ENCODE data around the gene TRIM74.
A peak's percentile ranks its signal among the peaks of the same experiment; 100 is the strongest.
"Not testable (repeated sequence)": the region's sequence is repeated elsewhere in the genome, so short reads cannot be mapped to it uniquely, and the experiment has no call there.

Gene TRIM74

DNA sequence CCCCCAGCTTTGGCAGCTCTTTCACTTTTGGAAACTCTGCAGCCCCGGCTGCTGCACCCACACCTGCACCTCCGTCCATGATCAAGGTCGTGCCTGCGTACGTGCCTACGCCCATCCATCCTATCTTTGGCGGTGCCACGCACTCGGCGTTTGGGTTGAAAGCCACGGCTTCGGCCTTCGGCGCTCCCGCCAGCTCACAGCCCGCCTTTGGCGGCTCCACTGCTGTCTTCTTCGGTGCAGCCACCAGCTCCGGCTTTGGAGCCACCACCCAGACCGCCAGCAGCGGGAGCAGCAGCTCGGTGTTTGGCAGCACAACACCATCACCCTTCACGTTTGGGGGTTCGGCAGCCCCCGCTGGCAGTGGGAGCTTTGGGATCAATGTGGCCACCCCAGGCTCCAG lies 26.3 kb downstream of the TRIM74 start:
- H3K27ac ChIP-seq (ENCODE audit: low read depth, low read length); H3K9me3 ChIP-seq (ENCODE audit: control insufficient read depth in 5 of 5, low read length in 5 of 5); H3K4me1 ChIP-seq (ENCODE audit: control insufficient read depth in 5 of 5, insufficient read depth in 5 of 5, low read length in 5 of 5): not testable (repeated sequence)

DNA sequence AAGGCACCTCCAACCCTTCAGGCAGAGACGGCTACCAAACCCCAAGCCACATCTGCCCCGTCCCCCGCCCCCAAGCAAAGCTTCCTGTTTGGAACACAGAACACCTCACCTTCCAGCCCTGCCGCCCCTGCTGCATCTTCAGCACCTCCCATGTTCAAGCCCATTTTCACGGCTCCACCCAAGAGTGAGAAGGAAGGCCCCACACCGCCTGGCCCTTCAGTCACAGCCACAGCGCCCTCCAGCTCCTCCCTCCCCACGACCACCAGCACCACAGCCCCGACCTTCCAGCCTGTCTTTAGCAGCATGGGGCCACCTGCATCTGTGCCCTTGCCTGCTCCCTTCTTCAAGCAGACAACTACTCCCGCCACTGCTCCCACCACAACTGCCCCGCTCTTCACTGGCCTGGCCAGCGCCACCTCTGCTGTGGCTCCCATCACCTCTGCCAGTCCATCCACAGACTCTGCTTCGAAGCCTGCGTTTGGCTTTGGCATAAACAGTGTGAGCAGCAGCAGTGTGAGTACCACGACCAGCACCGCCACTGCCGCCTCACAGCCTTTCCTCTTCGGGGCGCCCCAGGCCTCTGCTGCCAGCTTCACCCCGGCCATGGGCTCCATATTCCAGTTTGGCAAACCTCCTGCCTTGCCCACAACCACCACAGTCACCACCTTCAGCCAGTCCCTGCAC lies 27.1 kb downstream of the TRIM74 start:
- H3K27ac ChIP-seq (ENCODE audit: low read depth, low read length); H3K4me3 ChIP-seq (ENCODE audit: low read depth in 1 of 5, low read length in 5 of 5); H3K4me1 ChIP-seq (ENCODE audit: control insufficient read depth in 5 of 5, insufficient read depth in 5 of 5, low read length in 5 of 5); H3K9me3 ChIP-seq (ENCODE audit: control insufficient read depth in 5 of 5, low read length in 5 of 5); H3K9ac ChIP-seq (ENCODE audit: low read length in 5 of 5); H3K27me3 ChIP-seq (ENCODE audit: control insufficient read depth in 5 of 5, insufficient read depth in 4 of 5, low read length in 5 of 5): not testable (repeated sequence)
- H3K36me3 ChIP-seq (ENCODE audit: control insufficient read depth in 5 of 5, insufficient read depth in 5 of 5, low read length in 5 of 5): peaks cover 3 to 33% (median 19%) of the 10 kb centered on the region in 5 donors

More for the DNA sequence above, 26.3 kb downstream of the TRIM74 start:
- not testable (repeated sequence) for H3K9ac ChIP-seq (ENCODE audit: low read length in 5 of 5); H3K4me3 ChIP-seq (ENCODE audit: low read depth in 1 of 5, low read length in 5 of 5); H3K27me3 ChIP-seq (ENCODE audit: control insufficient read depth in 5 of 5, insufficient read depth in 4 of 5, low read length in 5 of 5)
- peaks cover 3 to 31% (median 19%) of the 10 kb centered on the region in 5 donors for H3K36me3 ChIP-seq (ENCODE audit: control insufficient read depth in 5 of 5, insufficient read depth in 5 of 5, low read length in 5 of 5)

DNA sequence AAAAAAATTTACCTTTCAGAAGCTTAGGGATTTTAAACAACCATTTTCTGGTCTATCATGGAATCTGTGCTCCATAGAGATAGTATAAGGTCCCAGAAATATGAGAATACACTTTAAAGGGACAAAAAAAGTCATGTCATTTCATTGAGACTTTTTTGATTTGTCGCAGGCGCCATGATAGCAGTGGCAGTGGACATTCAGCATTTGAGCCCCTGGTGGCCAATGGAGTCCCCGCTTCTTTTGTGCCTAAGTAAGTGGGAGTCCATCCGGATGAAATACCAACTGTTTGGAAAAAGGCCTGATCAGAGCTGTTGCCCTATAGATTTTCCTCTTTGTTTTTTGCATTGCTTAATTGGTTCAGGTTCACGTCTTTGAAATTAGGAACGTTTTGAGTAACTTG lies 41.0 kb downstream of the TRIM74 start:
- not testable (repeated sequence) for H3K4me3 ChIP-seq (ENCODE audit: low read depth in 1 of 5, low read length in 5 of 5); H3K9ac ChIP-seq (ENCODE audit: low read length in 5 of 5); H3K27me3 ChIP-seq (ENCODE audit: control insufficient read depth in 5 of 5, insufficient read depth in 4 of 5, low read length in 5 of 5); H3K9me3 ChIP-seq (ENCODE audit: control insufficient read depth in 5 of 5, low read length in 5 of 5); H3K27ac ChIP-seq (ENCODE audit: low read depth, low read length)
- Histone ChIP-seq H3K36me3 (ENCODE audit: control insufficient read depth in 5 of 5, insufficient read depth in 5 of 5, low read length in 5 of 5) (peaks cover 19 to 55% (median 51%) of the 10 kb centered on the region in 5 donors), H3K4me1 (ENCODE audit: control insufficient read depth in 5 of 5, insufficient read depth in 5 of 5, low read length in 5 of 5) (peaks cover 0 to 30% (median 22%) of the 10 kb centered on the region in 5 donors)

DNA sequence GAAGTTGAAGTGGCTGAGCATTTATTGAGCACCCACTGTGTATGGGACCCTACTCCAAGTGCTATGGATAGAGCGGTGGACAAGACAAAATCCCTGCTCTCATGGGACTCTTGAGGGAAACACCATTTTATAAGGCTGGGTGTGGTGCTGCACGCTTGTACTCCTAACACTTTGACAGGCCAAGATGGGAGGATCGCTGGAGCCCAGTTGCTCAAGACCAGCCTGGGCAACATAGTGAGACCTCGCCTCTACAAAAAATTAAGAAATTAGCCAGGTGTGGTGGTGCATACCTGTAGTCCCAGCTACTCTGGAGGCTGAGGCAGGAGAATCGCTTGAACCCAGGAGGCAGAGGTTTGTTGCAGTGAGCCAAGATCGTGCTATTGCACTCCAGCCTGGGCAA lies 41.5 kb downstream of the TRIM74 start:
- H3K4me3 ChIP-seq (ENCODE audit: low read depth in 1 of 5, low read length in 5 of 5); H3K27me3 ChIP-seq (ENCODE audit: control insufficient read depth in 5 of 5, insufficient read depth in 4 of 5, low read length in 5 of 5); H3K27ac ChIP-seq (ENCODE audit: low read depth, low read length); H3K9ac ChIP-seq (ENCODE audit: low read length in 5 of 5); H3K9me3 ChIP-seq (ENCODE audit: control insufficient read depth in 5 of 5, low read length in 5 of 5): not testable (repeated sequence)
- Histone ChIP-seq H3K36me3 (ENCODE audit: control insufficient read depth in 5 of 5, insufficient read depth in 5 of 5, low read length in 5 of 5) (peaks cover 19 to 55% (median 51%) of the 10 kb centered on the region in 5 donors), H3K4me1 (ENCODE audit: control insufficient read depth in 5 of 5, insufficient read depth in 5 of 5, low read length in 5 of 5) (peaks cover 0 to 30% (median 22%) of the 10 kb centered on the region in 5 donors)

DNA sequence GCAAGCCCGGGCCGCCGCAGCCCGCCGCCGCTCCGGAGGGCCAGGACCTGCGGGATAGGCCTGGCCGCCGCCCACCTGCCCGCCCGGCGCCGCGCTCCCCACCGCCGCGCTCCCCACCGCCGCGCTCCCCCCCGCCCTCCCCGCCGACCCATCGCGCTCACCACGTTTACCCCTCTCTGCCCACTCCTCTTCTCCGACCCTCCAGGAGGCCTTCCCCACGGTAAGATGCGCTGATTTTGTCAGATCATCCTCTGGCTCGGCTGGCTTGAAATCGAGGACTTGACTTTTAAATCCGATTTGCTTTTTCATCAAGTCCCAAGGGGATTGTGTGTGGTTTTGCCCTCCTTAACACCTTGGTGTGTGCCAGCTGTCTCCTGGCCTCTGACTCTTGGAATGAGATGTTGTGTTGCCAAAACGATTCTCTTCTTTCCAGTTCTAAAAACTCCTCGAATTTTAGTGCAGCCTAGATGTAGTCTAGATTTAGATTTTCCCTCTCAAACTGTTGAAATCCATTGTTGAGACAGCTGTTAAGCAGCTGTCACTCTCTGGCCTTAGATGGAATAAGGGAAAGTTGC lies 43.6 kb downstream of the TRIM74 start:
- H3K27ac ChIP-seq (ENCODE audit: low read depth, low read length): peak overlapping the region; percentile 87
- peaks cover 0 to 30% (median 22%) of the 10 kb centered on the region in 5 donors for H3K4me1 ChIP-seq (ENCODE audit: control insufficient read depth in 5 of 5, insufficient read depth in 5 of 5, low read length in 5 of 5)
- no peaks in the 10 kb centered on the region for H3K9me3 ChIP-seq (ENCODE audit: control insufficient read depth in 5 of 5, low read length in 5 of 5)
- peak overlapping the region; percentile 85 to 98 (median 92) for H3K9ac ChIP-seq (ENCODE audit: low read length in 5 of 5)
- no peaks in the 10 kb centered on the region for H3K27me3 ChIP-seq (ENCODE audit: control insufficient read depth in 5 of 5, insufficient read depth in 4 of 5, low read length in 5 of 5)
- peaks cover 13 to 42% (median 37%) of the 10 kb centered on the region in 5 donors for H3K36me3 ChIP-seq (ENCODE audit: control insufficient read depth in 5 of 5, insufficient read depth in 5 of 5, low read length in 5 of 5)
- H3K4me3 ChIP-seq (ENCODE audit: low read depth in 1 of 5, low read length in 5 of 5): peak overlapping the region; percentile 78 to 95 (median 88)

DNA sequence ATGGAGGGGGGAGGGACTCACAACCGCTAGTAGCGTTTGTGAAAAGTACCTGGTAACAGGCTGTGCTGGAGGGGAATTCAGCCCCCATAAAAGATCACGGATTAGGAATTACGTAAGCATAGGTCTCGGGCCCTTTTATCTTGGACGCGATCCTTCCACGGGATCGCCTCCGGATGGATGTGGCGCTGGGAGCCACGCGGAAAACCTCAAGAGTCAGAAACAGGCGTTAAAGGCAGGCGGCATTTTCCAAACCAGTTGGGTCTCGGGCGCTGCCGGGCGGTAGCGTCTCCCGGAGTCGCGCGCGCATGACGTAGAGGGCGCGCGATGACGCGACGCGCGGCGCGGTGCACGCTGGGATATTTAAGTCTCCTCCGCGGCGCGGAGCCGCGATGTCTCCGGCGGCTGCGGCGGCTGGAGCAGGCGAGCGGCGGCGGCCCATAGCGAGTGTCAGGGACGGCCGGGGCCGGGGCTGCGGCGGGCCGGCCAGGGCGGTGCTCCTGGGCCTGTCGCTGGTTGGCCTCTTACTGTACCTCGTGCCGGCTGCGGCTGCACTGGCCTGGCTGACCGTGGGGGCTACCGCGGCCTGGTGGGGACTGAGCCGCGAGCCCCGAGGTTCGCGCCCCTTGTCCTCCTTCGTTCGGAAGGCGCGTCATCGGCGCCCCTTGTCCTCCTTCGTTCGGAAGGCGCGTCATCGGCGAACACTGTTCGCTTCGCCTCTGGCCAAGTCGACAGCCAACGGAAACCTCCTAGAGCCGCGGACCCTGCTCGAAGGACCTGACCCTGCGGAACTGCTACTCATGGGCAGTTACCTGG lies 44.3 kb downstream of the TRIM74 start, which contains the start of gene POM121:
POM121 (plus strand) TSS at position 363 of the 813 bp plus-strand sequence; CDS start at position 390, 27 bp downstream.
- no peaks in the 10 kb centered on the region for H3K9me3 ChIP-seq (ENCODE audit: control insufficient read depth in 5 of 5, low read length in 5 of 5)
- no peaks in the 10 kb centered on the region for H3K27me3 ChIP-seq (ENCODE audit: control insufficient read depth in 5 of 5, insufficient read depth in 4 of 5, low read length in 5 of 5)
- peak within 1 kb of the TSS; percentile 87 for H3K27ac ChIP-seq (ENCODE audit: low read depth, low read length)
- H3K36me3 ChIP-seq (ENCODE audit: control insufficient read depth in 5 of 5, insufficient read depth in 5 of 5, low read length in 5 of 5): peaks cover 13 to 35% (median 30%) of the 10 kb centered on the region in 5 donors
- peak within 1 kb of the TSS; percentile 78 to 98 (median 88) for H3K4me3 ChIP-seq (ENCODE audit: low read depth in 1 of 5, low read length in 5 of 5)
- peaks cover 0 to 30% (median 22%) of the 10 kb centered on the region in 5 donors for H3K4me1 ChIP-seq (ENCODE audit: control insufficient read depth in 5 of 5, insufficient read depth in 5 of 5, low read length in 5 of 5)
- peak within 1 kb of the TSS; percentile 90 to 99 (median 97) for H3K9ac ChIP-seq (ENCODE audit: low read length in 5 of 5)

DNA sequence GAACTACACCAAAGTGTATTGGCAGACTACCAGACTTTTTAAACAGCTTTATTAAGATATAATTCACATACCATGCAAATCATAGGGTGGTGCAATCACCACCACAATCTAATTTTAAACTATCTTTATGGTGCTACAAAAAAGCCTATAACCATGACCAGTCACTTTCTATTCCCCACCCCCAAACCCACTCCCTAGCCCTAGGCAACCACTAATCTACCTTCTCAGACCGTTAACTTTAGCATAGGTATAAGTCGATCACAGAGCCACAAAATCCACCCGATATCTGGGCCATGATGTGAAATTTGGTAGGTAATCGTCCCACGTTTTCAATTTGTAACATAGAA lies 44.9 kb downstream of the TRIM74 start:
- Histone ChIP-seq H3K27ac (ENCODE audit: low read depth, low read length) (peak overlapping the region; percentile 87), H3K4me3 (ENCODE audit: low read depth in 1 of 5, low read length in 5 of 5) (peak overlapping the region; percentile 78 to 98 (median 88)), H3K36me3 (ENCODE audit: control insufficient read depth in 5 of 5, insufficient read depth in 5 of 5, low read length in 5 of 5) (peaks cover 10 to 30% (median 27%) of the 10 kb centered on the region in 5 donors), H3K9ac (ENCODE audit: low read length in 5 of 5) (peak overlapping the region; percentile 90 to 99 (median 94)), H3K9me3 (ENCODE audit: control insufficient read depth in 5 of 5, low read length in 5 of 5) (no peaks in the 10 kb centered on the region), H3K4me1 (ENCODE audit: control insufficient read depth in 5 of 5, insufficient read depth in 5 of 5, low read length in 5 of 5) (peaks cover 0 to 30% (median 22%) of the 10 kb centered on the region in 5 donors), H3K27me3 (ENCODE audit: control insufficient read depth in 5 of 5, insufficient read depth in 4 of 5, low read length in 5 of 5) (no peaks in the 10 kb centered on the region)

DNA sequence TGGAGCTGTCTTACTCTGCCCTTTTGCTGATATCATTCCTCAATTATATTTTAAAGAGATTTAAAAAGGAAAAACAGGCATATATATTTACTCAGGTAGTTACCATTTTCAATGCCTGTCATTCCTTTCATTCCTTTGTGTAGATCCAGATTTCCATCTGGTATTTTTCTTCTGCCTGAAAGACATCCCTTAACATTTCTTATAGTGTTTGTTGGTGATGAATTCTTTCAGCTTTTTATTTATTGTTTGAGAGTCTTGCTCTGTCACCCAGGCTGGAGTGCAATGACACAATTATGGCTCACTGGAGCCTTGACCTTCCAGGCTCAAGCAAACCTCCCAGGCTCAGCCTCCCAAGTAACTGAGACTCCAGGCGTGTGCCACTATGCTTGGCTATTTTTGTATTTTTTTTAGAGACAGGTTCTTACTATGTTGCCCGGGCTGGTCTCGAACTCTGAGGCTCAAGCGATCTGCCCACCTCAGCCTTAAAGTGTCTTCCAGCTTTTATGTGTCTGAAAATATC lies 50.0 kb downstream of the TRIM74 start:
- no peaks in the 10 kb centered on the region for H3K9me3 ChIP-seq (ENCODE audit: control insufficient read depth in 5 of 5, low read length in 5 of 5)
- peaks cover 0 to 5% (median 3%) of the 10 kb centered on the region in 5 donors for H3K36me3 ChIP-seq (ENCODE audit: control insufficient read depth in 5 of 5, insufficient read depth in 5 of 5, low read length in 5 of 5)
- H3K9ac ChIP-seq (ENCODE audit: low read length in 5 of 5): peak overlapping the region in 1 of 5 donors; percentile 26
- no peaks in the 10 kb centered on the region for H3K27me3 ChIP-seq (ENCODE audit: control insufficient read depth in 5 of 5, insufficient read depth in 4 of 5, low read length in 5 of 5)
- H3K4me1 ChIP-seq (ENCODE audit: control insufficient read depth in 5 of 5, insufficient read depth in 5 of 5, low read length in 5 of 5): peaks cover 0 to 6% (median 6%) of the 10 kb centered on the region in 5 donors
- no peak overlapping the region for H3K4me3 ChIP-seq (ENCODE audit: low read depth in 1 of 5, low read length in 5 of 5)
- H3K27ac ChIP-seq (ENCODE audit: low read depth, low read length): no peak overlapping the region

DNA sequence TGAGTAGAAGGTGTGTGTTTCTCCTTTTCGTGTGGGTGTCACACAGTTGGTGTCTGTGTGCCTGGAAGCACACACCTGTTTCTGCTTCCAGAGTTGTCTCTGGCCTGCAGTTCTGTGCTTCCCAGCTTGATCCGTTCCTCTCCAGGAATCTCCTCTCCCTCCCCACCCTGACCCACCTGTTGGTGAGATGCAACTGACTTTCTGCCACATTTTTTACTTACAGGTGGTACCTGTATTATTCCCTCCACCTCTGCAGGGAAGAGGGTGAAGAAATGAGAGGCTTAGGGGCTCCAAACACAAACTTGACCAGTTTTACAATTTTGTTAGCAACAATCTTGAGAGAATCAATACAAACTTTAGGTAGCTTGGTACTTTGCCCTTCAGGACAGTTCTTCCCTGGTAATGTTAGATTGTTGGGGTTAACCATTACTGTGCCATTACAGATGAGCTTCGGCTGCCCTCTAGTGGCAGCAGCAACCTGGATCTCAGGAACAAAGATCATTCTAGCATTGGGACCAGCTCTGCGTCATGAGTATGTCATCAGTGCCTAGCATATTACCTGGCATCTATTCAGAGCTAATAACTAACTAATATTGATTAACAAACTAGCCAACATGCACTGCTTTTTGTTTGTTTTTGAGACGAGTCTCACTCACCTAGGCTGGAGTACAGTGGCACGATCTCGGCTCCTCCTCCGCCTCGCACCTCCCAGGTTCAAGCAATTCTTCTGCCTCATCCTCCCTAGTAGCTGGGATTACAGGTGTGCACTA lies 54.3 kb downstream of the TRIM74 start:
- H3K9ac ChIP-seq (ENCODE audit: low read length in 5 of 5); H3K27me3 ChIP-seq (ENCODE audit: control insufficient read depth in 5 of 5, insufficient read depth in 4 of 5, low read length in 5 of 5); H3K27ac ChIP-seq (ENCODE audit: low read depth, low read length); H3K9me3 ChIP-seq (ENCODE audit: control insufficient read depth in 5 of 5, low read length in 5 of 5); H3K4me1 ChIP-seq (ENCODE audit: control insufficient read depth in 5 of 5, insufficient read depth in 5 of 5, low read length in 5 of 5); H3K4me3 ChIP-seq (ENCODE audit: low read depth in 1 of 5, low read length in 5 of 5): not testable (repeated sequence)
- H3K36me3 ChIP-seq (ENCODE audit: control insufficient read depth in 5 of 5, insufficient read depth in 5 of 5, low read length in 5 of 5): peaks cover 0 to 31% (median 18%) of the 10 kb centered on the region in 5 donors
